Vagina (tissue), 2 donors: ENCODE data around the gene B3GALNT2. TPM values are rescaled to one million over a fixed set of nuclear protein-coding genes. Genes with fewer than 3 reads are reported as not detected.
"Not testable (repeated sequence)": the region's sequence is repeated elsewhere in the genome, so short reads cannot be mapped to it uniquely, and the experiment has no call there.

ENCODE experiments used
- DNase-seq, 2 donors: peaks; one replicate each; pipeline ENCODE4 v3.0.0-alpha.2; 2017; ENCODE audit errors: extremely low spot score in 2 of 2
- H3K27ac ChIP-seq: fragments of 200-600 bp; sonication (generic); one replicate; pipeline ENCODE4 v1.5.1; 2019
- H3K27me3 ChIP-seq: fragments of 200-600 bp; sonication (generic); one replicate; pipeline ENCODE4 v1.5.1; 2019
- H3K36me3 ChIP-seq, 2 donors: fragments of 200-600 bp; sonication (generic); one replicate each; pipeline ENCODE4 v1.5.1; 2017 to 2019
- H3K4me1 ChIP-seq: fragments of 200-600 bp; sonication (generic); one replicate; pipeline ENCODE4 v1.5.1; 2019
- H3K4me3 ChIP-seq, 2 donors: fragments of 200-600 bp; sonication (generic); 1 replicate in 1 of 2; 2 replicates in 1 of 2; pipeline ENCODE4 v1.5.1; 2016 to 2019
- H3K9me3 ChIP-seq: fragments of 200-600 bp; sonication (generic); one replicate; pipeline ENCODE4 v1.5.1; 2019
- CTCF ChIP-seq, 3 experiments: fragments of 450-650 bp in 2 of 3; fragments of 200-600 bp in 1 of 3; sonication (generic) in 1 of 3; IDR thresholded peaks; one replicate each; pipeline ENCODE4 v1.5.1; 2017 to 2019; ENCODE audit warnings: antibody characterized with exemption in 3 of 3, mild to moderate bottlenecking in 2 of 3, moderate library complexity in 2 of 3
- POLR2A ChIP-seq, 2 donors: fragments of 450-650 bp; IDR thresholded peaks; one replicate each; pipeline ENCODE4 v1.6.1; 2017; ENCODE audit warnings: antibody characterized with exemption in 2 of 2, mild to moderate bottlenecking in 2 of 2, moderate library complexity in 2 of 2
- POLR2AphosphoS5 ChIP-seq, 2 donors: sonication (generic); formaldehyde crosslinking; IDR thresholded peaks; one replicate each; pipeline ENCODE4 v1.9.0; 2017; ENCODE audit warnings: antibody characterized with exemption in 2 of 2, mild to moderate bottlenecking in 2 of 2, low read depth in 1 of 2; ENCODE audit not compliant: insufficient read depth in 1 of 2
- intact Hi-C: fragments of 100-400 bp; cut with DNase I; formaldehyde crosslinking; loops from one replicate; pipeline ENCODE4 v1.15.1; 2023
- total RNA-seq: library from RNA; depleted of rRNA; stranded (reverse); fragments of >200 nt; gene quantifications from one replicate; pipeline ENCODE4 v1.2.3, GENCODE V29; 2016

B3GALNT2 gene
- total RNA-seq, 1 donor from 2014 or later: 48.6 TPM

- TF ChIP-seq CTCF (IDR thresholded peaks at IDR 0.05) (no peak), POLR2AphosphoS5 (IDR thresholded peaks at IDR 0.05; ENCODE audit: insufficient read depth in 1 of 2, low read depth in 1 of 2) (no peak), POLR2A (IDR thresholded peaks at IDR 0.05) (no peak)
- Histone ChIP-seq H3K27ac (no peak overlapping the region), H3K4me1 (peaks cover 5% of the 10 kb centered on the region), H3K9me3 (no peaks in the 10 kb centered on the region), H3K4me3 (no peak overlapping the region), H3K36me3 (no peaks in the 10 kb centered on the region), H3K27me3 (no peaks in the 10 kb centered on the region)
- DNase-seq: no peak
- intact Hi-C loops: no loop called here
These were observed 41.2 kb upstream of the B3GALNT2 start for GRCh38 chr1:235545292-235545930.

- H3K27ac ChIP-seq, DNase-seq, H3K9me3 ChIP-seq, H3K36me3 ChIP-seq, H3K4me1 ChIP-seq, H3K4me3 ChIP-seq, H3K27me3 ChIP-seq, intact Hi-C loops: not testable (repeated sequence)
These were observed 38.6 kb upstream of the B3GALNT2 start for GRCh38 chr1:235542845-235543244.

- Histone ChIP-seq H3K4me1 (no peaks in the 10 kb centered on the region), H3K27me3 (no peaks in the 10 kb centered on the region), H3K9me3 (no peaks in the 10 kb centered on the region), H3K4me3 (no peak overlapping the region), H3K36me3 (no peaks in the 10 kb centered on the region), H3K27ac (no peak overlapping the region)
- TF ChIP-seq POLR2AphosphoS5 (IDR thresholded peaks at IDR 0.05; ENCODE audit: insufficient read depth in 1 of 2, low read depth in 1 of 2) (no peak), POLR2A (IDR thresholded peaks at IDR 0.05) (no peak), CTCF (IDR thresholded peaks at IDR 0.05) (no peak)
- intact Hi-C loops: no loop called here
- DNase-seq: no peak
These were observed 29.4 kb upstream of the B3GALNT2 start for GRCh38 chr1:235533476-235534168.

- DNase-seq: no peak
- no peaks in the 10 kb centered on the region for H3K36me3 ChIP-seq
These were observed 28.1 kb upstream of the B3GALNT2 start for GRCh38 chr1:235532360-235532759.

GRCh38 chr1:235527196-235527814 lies 23.1 kb upstream of the B3GALNT2 start:
- Histone ChIP-seq H3K27ac (no peak overlapping the region), H3K9me3 (no peaks in the 10 kb centered on the region), H3K27me3 (no peaks in the 10 kb centered on the region), H3K4me1 (no peaks in the 10 kb centered on the region), H3K36me3 (no peaks in the 10 kb centered on the region), H3K4me3 (no peak overlapping the region)
- TF ChIP-seq POLR2AphosphoS5 (IDR thresholded peaks at IDR 0.05; ENCODE audit: insufficient read depth in 1 of 2, low read depth in 1 of 2) (no peak), POLR2A (IDR thresholded peaks at IDR 0.05) (no peak)
- intact Hi-C loops: no loop called here
- DNase-seq: no peak

More at GRCh38 chr1:235532360-235532759, 28.1 kb upstream of the B3GALNT2 start:
- intact Hi-C loops: no loop called here
- Histone ChIP-seq H3K4me1 (no peaks in the 10 kb centered on the region), H3K9me3 (no peaks in the 10 kb centered on the region), H3K27me3 (no peaks in the 10 kb centered on the region), H3K27ac (no peak overlapping the region), H3K4me3 (no peak overlapping the region)
- TF ChIP-seq POLR2AphosphoS5 (IDR thresholded peaks at IDR 0.05; ENCODE audit: insufficient read depth in 1 of 2, low read depth in 1 of 2) (no peak), CTCF (IDR thresholded peaks at IDR 0.05) (no peak), POLR2A (IDR thresholded peaks at IDR 0.05) (no peak)

- Histone ChIP-seq H3K4me1 (no peaks in the 10 kb centered on the region), H3K9me3 (no peaks in the 10 kb centered on the region), H3K36me3 (no peaks in the 10 kb centered on the region), H3K4me3 (no peak overlapping the region), H3K27me3 (no peaks in the 10 kb centered on the region), H3K27ac (no peak overlapping the region)
- intact Hi-C loops: no loop called here
- no peak for DNase-seq
- TF ChIP-seq CTCF (IDR thresholded peaks at IDR 0.05): no peak
- no peak for TF ChIP-seq POLR2A (IDR thresholded peaks at IDR 0.05)
- TF ChIP-seq POLR2AphosphoS5 (IDR thresholded peaks at IDR 0.05; ENCODE audit: insufficient read depth in 1 of 2, low read depth in 1 of 2): no peak
These were observed 21.1 kb upstream of the B3GALNT2 start for GRCh38 chr1:235525314-235525713.
